GM12878 (cell line): ENCODE measurements around the gene PCCA. TPM values are rescaled to one million over a fixed set of nuclear protein-coding genes. Genes with fewer than 3 reads are reported as not detected.

Source experiments
- ATAC-seq: fragments of 200-7000 bp; cut with Tn5 transposase; 3 replicates; pipeline ENCODE4 v1.9.1; 2020; ENCODE audit warnings: mild to moderate bottlenecking, moderate library complexity
- BruUV-seq: library from RNA; stranded (reverse); fragments of 400-500 nt; replicated peaks from 2 replicates; lab custom pipeline; 2021; lab: Mats Ljungman, UMichigan
- CTCF ChIA-PET: fragments of 300-600 bp; sonication (Branson Sonifier 250); formaldehyde crosslinking; extraction: SDS; loops from one replicate; lab custom pipeline; 2021; ENCODE audit warnings: inconsistent platforms; lab: Yijun Ruan, JAX
- POLR2A ChIA-PET: fragments of 350-600 bp; formaldehyde crosslinking; extraction: SDS; loops from one replicate; lab custom pipeline; 2021; ENCODE audit warnings: inconsistent platforms; lab: Charles Lee
- RAD21 ChIA-PET: fragments of 300-600 bp; sonication (Branson Sonifier 250); formaldehyde crosslinking; loops from one replicate; lab custom pipeline; 2023; ENCODE audit warnings: antibody characterized with exemption; ENCODE audit not compliant: unreplicated experiment; lab: Charles Lee
- SMC1A ChIA-PET: fragments of 300-600 bp; sonication (Branson Sonifier 250); formaldehyde crosslinking; loops from one replicate; lab custom pipeline; 2023; ENCODE audit not compliant: unreplicated experiment, uncharacterized antibody; lab: Charles Lee
- DNase-seq: peaks from one replicate; pipeline ENCODE4 v3.0.0-alpha.2; 2011; ENCODE audit warnings: low read depth, low spot score
- FAIRE-seq: peaks from 3 replicates; lab custom pipeline; 2011; peaks lifted over from hg19 to GRCh38; lab: Jason Lieb, UNC
- H2AFZ ChIP-seq: 2 replicates; pipeline ENCODE4 v1.6.0; 2011; ENCODE audit warnings: low read depth, low read length, control low read depth; ENCODE audit not compliant: control insufficient read depth
- H3K27ac ChIP-seq: 2 replicates; pipeline ENCODE4 v1.5.1; 2011; ENCODE audit warnings: control low read depth; ENCODE audit not compliant: control insufficient read depth, insufficient read depth
- H3K27me3 ChIP-seq, 2 experiments: replicated peaks in 1 of 2; 2 replicates each; pipeline versions ENCODE4 v1.6.0 to v1.6.1; 2011; ENCODE audit warnings: low read length in 1 of 2; ENCODE audit not compliant: control insufficient read depth in 2 of 2, insufficient read depth in 2 of 2
- H3K36me3 ChIP-seq, 2 experiments: 2 replicates each; pipeline ENCODE4 v1.5.1; 2011; ENCODE audit warnings: low read length in 1 of 2; ENCODE audit not compliant: control insufficient read depth in 2 of 2, insufficient read depth in 2 of 2
- H3K4me1 ChIP-seq: 2 replicates; pipeline ENCODE4 v1.6.1; 2011; ENCODE audit warnings: mild to moderate bottlenecking, low read length, moderate library complexity, mixed read lengths; ENCODE audit not compliant: control insufficient read depth, insufficient read depth
- H3K4me2 ChIP-seq: 2 replicates; pipeline ENCODE4 v1.6.0; 2011; ENCODE audit warnings: control low read depth; ENCODE audit not compliant: control insufficient read depth, insufficient read depth
- H3K4me3 ChIP-seq: fragments of 200-600 bp; sonication (generic); 2 replicates; pipeline ENCODE4 v1.5.1; 2016
- H3K79me2 ChIP-seq: 2 replicates; pipeline ENCODE4 v1.6.0; 2011; ENCODE audit warnings: low read length; ENCODE audit not compliant: control insufficient read depth, insufficient read depth
- H3K9ac ChIP-seq: 2 replicates; pipeline ENCODE4 v1.8.0; 2011; ENCODE audit warnings: low read length, control low read depth, mixed read lengths; ENCODE audit not compliant: control insufficient read depth, insufficient read depth
- H3K9me3 ChIP-seq: replicated peaks from 3 replicates; pipeline ENCODE4 v1.5.1; 2011; ENCODE audit warnings: mild to moderate bottlenecking, low read length; ENCODE audit not compliant: control insufficient read depth, insufficient read depth
- H4K20me1 ChIP-seq: 2 replicates; pipeline ENCODE4 v1.6.0; 2011; ENCODE audit not compliant: control insufficient read depth, insufficient read depth
- BMI1 ChIP-seq: fragments of 450-650 bp; IDR thresholded peaks from 2 replicates; pipeline ENCODE4 v1.6.1; 2016; ENCODE audit warnings: mild to moderate bottlenecking, moderate library complexity, borderline replicate concordance
- CREB1 ChIP-seq: IDR thresholded peaks from 2 replicates; pipeline ENCODE4 v1.6.1; 2012; ENCODE audit warnings: low read depth, mild to moderate bottlenecking, inconsistent platforms
- CREM ChIP-seq: IDR thresholded peaks from 2 replicates; pipeline ENCODE4 v1.6.1; 2014; ENCODE audit warnings: antibody characterized with exemption, low read depth
- E4F1 ChIP-seq: fragments of 450-650 bp; IDR thresholded peaks from 2 replicates; pipeline ENCODE4 v1.6.1; 2018; ENCODE audit warnings: borderline replicate concordance, mild to moderate bottlenecking; ENCODE audit not compliant: partially characterized antibody
- EGR1 ChIP-seq, 2 experiments: IDR thresholded peaks; 1 replicate in 1 of 2; 2 replicates in 1 of 2; pipeline ENCODE4 v1.6.1; 2011 to 2012; ENCODE audit warnings: low read depth in 2 of 2, low read length in 2 of 2, borderline replicate concordance in 1 of 2, mild to moderate bottlenecking in 1 of 2, moderate library complexity in 1 of 2
- IRF4 ChIP-seq: IDR thresholded peaks from 2 replicates; pipeline ENCODE4 v1.6.1; 2011; ENCODE audit warnings: low read depth, low read length
- KLF5 ChIP-seq: fragments of 450-650 bp; IDR thresholded peaks from 2 replicates; pipeline ENCODE4 v1.6.1; 2014; ENCODE audit warnings: mild to moderate bottlenecking; ENCODE audit not compliant: partially characterized antibody
- MXI1 ChIP-seq: fragments of 150-350 bp; IDR thresholded peaks from 2 replicates; pipeline ENCODE4 v1.6.1; 2011; ENCODE audit warnings: low read depth, mild to moderate bottlenecking, inconsistent platforms, low read length, improper control_type of control experiment
- NR2C2 ChIP-seq: IDR thresholded peaks from 2 replicates; pipeline ENCODE4 v1.6.1; 2011; ENCODE audit warnings: borderline replicate concordance, low read depth; ENCODE audit not compliant: control insufficient read depth, insufficient read length
- NR2F1 ChIP-seq: fragments of 450-650 bp; conservative IDR thresholded peaks from 2 replicates; pipeline ENCODE4 v1.6.1; 2017; ENCODE audit warnings: mild to moderate bottlenecking
- RFX5 ChIP-seq: IDR thresholded peaks from 2 replicates; pipeline ENCODE4 v1.6.1; 2011; ENCODE audit warnings: low read depth, low read length, improper control_type of control experiment
- SKIL ChIP-seq: fragments of 450-650 bp; IDR thresholded peaks from 2 replicates; pipeline ENCODE4 v1.6.1; 2017; ENCODE audit warnings: mild to moderate bottlenecking, low read depth, inconsistent platforms; ENCODE audit not compliant: poor library complexity, severe bottlenecking
- SMAD1 ChIP-seq: fragments of 450-650 bp; IDR thresholded peaks from 2 replicates; pipeline ENCODE4 v1.6.1; 2018; ENCODE audit warnings: mild to moderate bottlenecking, low read depth; ENCODE audit not compliant: partially characterized antibody
- SMAD5 ChIP-seq: IDR thresholded peaks from 2 replicates; pipeline ENCODE4 v1.6.1; 2016; ENCODE audit warnings: antibody characterized with exemption, low read depth
- SUPT20H ChIP-seq: IDR thresholded peaks from 2 replicates; pipeline ENCODE4 v1.6.1; 2011; ENCODE audit warnings: low read depth, mild to moderate bottlenecking, low read length, moderate library complexity, borderline replicate concordance; ENCODE audit not compliant: control insufficient read depth
- TARDBP ChIP-seq: IDR thresholded peaks from 2 replicates; pipeline ENCODE4 v1.6.1; 2016; ENCODE audit warnings: borderline replicate concordance
- ZBED1 ChIP-seq: IDR thresholded peaks from 2 replicates; pipeline ENCODE4 v1.6.1; 2016; ENCODE audit warnings: borderline replicate concordance
- ZNF217 ChIP-seq: fragments of 450-650 bp; IDR thresholded peaks from 2 replicates; pipeline ENCODE4 v1.6.1; 2017; ENCODE audit warnings: antibody characterized with exemption, mild to moderate bottlenecking
- ZNF384 ChIP-seq: IDR thresholded peaks from 2 replicates; pipeline ENCODE4 v1.6.1; 2012; ENCODE audit warnings: low read depth, mild to moderate bottlenecking, low read length, improper control_type of control experiment, borderline replicate concordance
- ZNF622 ChIP-seq: fragments of 450-650 bp; IDR thresholded peaks from 2 replicates; pipeline ENCODE4 v1.6.1; 2017; ENCODE audit warnings: mild to moderate bottlenecking, inconsistent platforms
- WGBS: methylation state at CpG from one replicate; pipeline ENCODE4 v1.1.6; 2016; ENCODE audit warnings: low lambda C conversion rate; ENCODE audit not compliant: insufficient replicate concordance, insufficient coverage; ENCODE audit errors: missing lambda C conversion rate; 5-methylcytosine and 5-hydroxymethylcytosine counted together
- in situ Hi-C: fragments of 300-500 bp; cut with MboI; formaldehyde crosslinking; loops from 9 replicates; pipeline ENCODE4 v1.14.3; 2018; ENCODE audit warnings: mixed read lengths
- intact Hi-C: fragments of 100-400 bp; cut with micrococcal nuclease; formaldehyde crosslinking; loops from one replicate; pipeline ENCODE4 v1.14.2; 2022; ENCODE audit not compliant: unreplicated experiment
- polyA plus RNA-seq, 11 experiments: library from polyadenylated mRNA; depleted of rRNA in 4 of 11; unstranded in 6 of 11; stranded (reverse) in 5 of 11; fragments of >200 nt; fragmentation: Nextera tagmentation in 4 of 11; fragmentation: Illumina TruSeq in 1 of 11; extraction: Ambion mirVana in 4 of 11; extraction: Trizol in 1 of 11; gene quantifications; 1 replicate in 1 of 11; 2 replicates in 10 of 11; pipeline versions ENCODE4 v1.2.1 to v1.2.3, GENCODE V29; 2011 to 2016; ENCODE audit warnings: inconsistent platforms in 2 of 11, missing spikeins in 2 of 11, low read depth in 1 of 11
- total RNA-seq, 4 experiments: library from RNA; depleted of rRNA in 3 of 4; stranded (reverse); fragments of >200 nt in 3 of 4; fragmentation: Illumina TruSeq in 1 of 4; extraction: Trizol in 1 of 4; gene quantifications; 2 replicates each; pipeline versions ENCODE4 v1.2.1 to v1.2.3, GENCODE V29; 2013 to 2021

The PCCA gene
- total and polyA plus RNA-seq, 10 of the 15 experiments (the other 5 are each of a cell fraction or from before 2014, with no cell fraction given), result 5.9 to 18.2 (median 12.4) TPM

DNA sequence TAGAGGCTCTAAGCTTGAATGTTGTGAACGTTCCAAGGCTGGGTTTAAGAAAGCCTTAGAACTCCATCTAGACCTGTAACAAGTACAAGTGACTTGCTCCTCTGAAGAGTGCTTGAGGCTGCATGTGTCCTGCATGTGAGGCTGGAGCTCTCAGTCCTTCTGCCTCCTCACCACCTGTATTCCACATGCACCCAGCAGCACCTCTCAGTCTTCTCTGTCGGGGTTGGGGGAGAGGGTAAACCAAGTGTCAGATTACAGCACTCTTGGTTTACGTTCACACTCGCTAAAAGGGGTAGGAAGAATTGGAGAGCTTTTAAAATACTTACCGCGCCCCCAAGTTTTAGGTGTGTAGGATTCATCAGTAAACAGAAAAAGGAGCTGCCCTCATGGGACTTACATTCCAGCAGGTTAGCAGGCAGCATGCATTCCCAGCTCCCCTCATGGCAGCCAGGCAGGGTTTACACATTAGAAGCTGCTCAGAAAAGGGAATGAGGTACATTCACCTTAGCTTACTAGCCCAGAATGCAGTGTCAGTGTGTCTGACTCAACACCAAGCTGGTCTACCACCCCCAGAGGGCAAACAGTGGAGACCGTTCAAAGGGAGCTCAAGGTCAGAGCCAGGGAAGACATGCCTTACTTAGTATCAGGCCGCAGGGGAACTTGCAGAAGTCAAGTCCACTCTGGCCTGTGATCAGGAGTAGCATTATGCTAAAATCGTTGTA, 248.1 kb downstream of the PCCA start:
- Histone ChIP-seq H3K9ac (no peak overlapping the region), H3K4me3 (no peak overlapping the region), H4K20me1 (no peaks in the 10 kb centered on the region), H3K4me2 (no peak overlapping the region), H2AFZ (no peak overlapping the region), H3K36me3 (no peaks in the 10 kb centered on the region), H3K27me3 (no peaks in the 10 kb centered on the region), H3K9me3 (peaks cover 1% of the 10 kb centered on the region; the same call in 1 of the 3 replicates), H3K4me1 (no peaks in the 10 kb centered on the region), H3K27ac (no peak overlapping the region), H3K79me2 (no peaks in the 10 kb centered on the region)
- POLR2A ChIA-PET, result no interaction called here
- DNase-seq (no peak), FAIRE-seq (no peak), ATAC-seq (no peak)
- in situ Hi-C loops, result no loop called here
- no TSS peak for BruUV-seq
- CTCF ChIA-PET, result interaction anchor here (0.6 kb wide), 1 partner anchor 675 kb away, joined by 3 read pairs; no protein-coding TSS in a partner anchor
- no peak for TF ChIP-seq TARDBP
- no peak for TF ChIP-seq SMAD5
- TF ChIP-seq MXI1, result no peak
- no peak for TF ChIP-seq KLF5
- no peak for TF ChIP-seq SMAD1
- TF ChIP-seq BMI1, result no peak
- TF ChIP-seq E4F1, result no peak
- TF ChIP-seq EGR1 (IDR thresholded peaks at IDR 0.05; ENCODE audit: borderline replicate concordance in 1 of 2, low read depth in 2 of 2, low read length in 2 of 2), result no peak
- TF ChIP-seq IRF4, result no peak
- no peak for TF ChIP-seq NR2C2
- no peak for TF ChIP-seq ZNF622
- TF ChIP-seq CREB1, result no peak
- no peak for TF ChIP-seq SUPT20H
- TF ChIP-seq CREM, result no peak
- no peak for TF ChIP-seq RFX5
- TF ChIP-seq ZNF384, result no peak
- no peak for TF ChIP-seq ZNF217
- no peak for TF ChIP-seq ZBED1
- TF ChIP-seq NR2F1, result no peak
- no peak for TF ChIP-seq SKIL
- RAD21 ChIA-PET, result interaction anchor here (1.0 kb wide), 1 partner anchor 178 kb away, joined by 3 read pairs; no protein-coding TSS in a partner anchor
- WGBS, result 87% methylated on average over 9 of the region's 9 CpGs
- SMC1A ChIA-PET, result no interaction called here
- intact Hi-C loops, result no loop called here
